Activated CD4-positive, alpha-beta T cell treated with anti-CD3 and anti-CD28 coated beads for 4 hours (primary cell): Measurements from ENCODE around the gene SOX6.

Source experiments
- DNase-seq, 2 donors: peaks; one replicate each; pipeline ENCODE4 v3.0.0-alpha.2; 2020

The SOX6 gene

DNA sequence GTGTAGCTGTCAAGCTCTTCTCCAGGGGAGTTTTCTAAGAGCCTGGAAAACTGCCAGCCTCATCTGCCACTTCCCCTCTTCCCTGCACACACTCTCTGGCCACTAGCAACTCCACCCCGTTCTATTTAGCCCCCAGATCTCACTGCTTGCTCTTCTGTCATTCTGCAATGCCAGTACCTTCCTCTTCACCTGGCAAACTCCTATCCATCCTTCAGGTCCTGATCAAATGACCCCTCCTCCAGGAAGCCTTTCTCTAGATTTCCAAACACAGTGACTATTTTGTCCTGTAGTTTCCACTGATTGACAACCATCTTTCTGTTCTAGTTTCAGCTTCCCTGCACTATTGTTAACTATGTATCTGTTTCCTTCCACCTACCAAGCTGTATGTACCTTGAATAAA is 437.7 kb downstream of the SOX6 start:
- DNase-seq: no peak

DNA sequence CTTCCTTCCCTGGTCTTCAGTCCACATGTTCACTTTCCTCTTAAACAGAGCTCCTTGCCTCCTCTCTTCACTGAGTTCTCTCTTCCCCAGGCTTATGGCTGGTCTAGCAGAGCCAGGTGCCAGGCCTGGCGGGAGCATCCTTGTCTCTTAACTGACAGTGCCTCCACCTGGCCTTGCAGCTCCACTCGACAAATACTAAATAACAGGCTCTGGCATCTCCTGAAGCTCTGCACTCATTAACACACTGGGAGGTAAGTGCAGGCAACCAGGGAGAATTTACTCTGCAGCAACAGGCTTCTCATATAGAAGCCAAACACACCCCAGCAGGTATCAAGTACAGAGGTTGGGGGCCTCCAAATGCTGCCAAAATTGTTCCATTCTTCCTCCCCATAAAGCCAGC is 438.1 kb downstream of the SOX6 start:
- no peak for DNase-seq
